ENCODE measurements around the gene GCC1.

The GCC1 gene

GRCh38 chr7:127534636-127535035, 50.8 kb downstream of the GCC1 start:
- no peak overlapping the region for H3K4me3 ChIP-seq (ENCODE audit: low read depth, low read length)
- DNase-seq (ENCODE audit: low read depth): no peak
- TF ChIP-seq CTCF (conservative IDR thresholded peaks at IDR 0.05; ENCODE audit: low read depth, low read length): no peak

GRCh38 chr7:127532736-127533135, 52.7 kb downstream of the GCC1 start:
- no peak for TF ChIP-seq CTCF (conservative IDR thresholded peaks at IDR 0.05; ENCODE audit: low read depth, low read length)
- no peak overlapping the region for H3K4me3 ChIP-seq (ENCODE audit: low read depth, low read length)
- DNase-seq (ENCODE audit: low read depth): peak; percentile 33

GRCh38 chr7:127532151-127532550, 53.2 kb downstream of the GCC1 start:
- peak; percentile 2 for DNase-seq (ENCODE audit: low read depth)
- TF ChIP-seq CTCF (conservative IDR thresholded peaks at IDR 0.05; ENCODE audit: low read depth, low read length): no peak
- no peak overlapping the region for H3K4me3 ChIP-seq (ENCODE audit: low read depth, low read length)
